ENCODE results near the gene TXNDC17.
A peak's percentile ranks its signal among the peaks of the same experiment; 100 is the strongest.

TXNDC17 gene

GRCh38 chr17:6640536-6641246 lies at the start of gene TXNDC17, which contains the start of gene KIAA0753 (continued):
- TF ChIP-seq ZBTB21 (tag by site-specific recombination; IDR thresholded peaks at IDR 0.05) (0 out of 2 replicates have a peak, but pooled peaks have one; percentile 23), WT1 (tag by site-specific recombination; IDR thresholded peaks at IDR 0.05) (no peak), ZNF777 (tag by site-specific recombination; IDR thresholded peaks at IDR 0.05; ENCODE audit: borderline replicate concordance) (peak; percentile 81), ELK4 (IDR thresholded peaks at IDR 0.05; ENCODE audit: borderline replicate concordance, low read depth, low read length) (peak; percentile 95), ZNF747 (tag by site-specific recombination; IDR thresholded peaks at IDR 0.05) (no peak), ZFP3 (tag by site-specific recombination; IDR thresholded peaks at IDR 0.05; ENCODE audit: low read depth) (no peak), ZNF2 (tag by site-specific recombination; IDR thresholded peaks at IDR 0.05) (peak; percentile 65; the same call in 1 of the 2 replicates), ZXDB (tag by site-specific recombination; IDR thresholded peaks at IDR 0.05) (peak; percentile 86), ZNF792 (tag by site-specific recombination; IDR thresholded peaks at IDR 0.05) (no peak), ZIC2 (tag by site-specific recombination; IDR thresholded peaks at IDR 0.05) (peak; percentile 20; the same call in 1 of the 2 replicates), ZNF580 (tag by site-specific recombination; IDR thresholded peaks at IDR 0.05) (peak; percentile 96), ZNF704 (tag by site-specific recombination; IDR thresholded peaks at IDR 0.05) (no peak), SP3 (tag by site-specific recombination; IDR thresholded peaks at IDR 0.05) (peak; percentile 94), KLF1 (tag by site-specific recombination; IDR thresholded peaks at IDR 0.05) (peak; percentile 70), ZBTB11 (tag by site-specific recombination; conservative IDR thresholded peaks at IDR 0.05; ENCODE audit: low read depth) (peak; percentile 89), ZEB2 (tag by site-specific recombination; IDR thresholded peaks at IDR 0.05) (peak; percentile 81), ZSCAN18 (tag by site-specific recombination; IDR thresholded peaks at IDR 0.05) (no peak), ZNF518A (tag by site-specific recombination; conservative IDR thresholded peaks at IDR 0.05; ENCODE audit: low read depth) (peak; percentile 62), ZNF629 (tag by site-specific recombination; IDR thresholded peaks at IDR 0.05) (peak; percentile 70), ZNF610 (tag by site-specific recombination; IDR thresholded peaks at IDR 0.05; ENCODE audit: borderline replicate concordance) (0 out of 2 replicates have a peak, but pooled peaks have one; percentile 39), REST (tag by site-specific recombination; IDR thresholded peaks at IDR 0.05) (peak; percentile 90), ZNF521 (tag by site-specific recombination; IDR thresholded peaks at IDR 0.05) (no peak), SP7 (tag by site-specific recombination; IDR thresholded peaks at IDR 0.05) (peak; percentile 76)
